GM12878 (cell line): ENCODE data around the gene SCNN1B. TPM values are rescaled to one million over a fixed set of nuclear protein-coding genes. Genes with fewer than 3 reads are reported as not detected.

ENCODE experiments used
- ATAC-seq: fragments of 200-7000 bp; cut with Tn5 transposase; 3 replicates; pipeline ENCODE4 v1.9.1; 2020; ENCODE audit warnings: mild to moderate bottlenecking, moderate library complexity
- BruUV-seq: library from RNA; stranded (reverse); fragments of 400-500 nt; replicated peaks from 2 replicates; lab custom pipeline; 2021; lab: Mats Ljungman, UMichigan
- CTCF ChIA-PET: fragments of 300-600 bp; sonication (Branson Sonifier 250); formaldehyde crosslinking; extraction: SDS; loops from one replicate; lab custom pipeline; 2021; ENCODE audit warnings: inconsistent platforms; lab: Yijun Ruan, JAX
- POLR2A ChIA-PET: fragments of 350-600 bp; formaldehyde crosslinking; extraction: SDS; loops from one replicate; lab custom pipeline; 2021; ENCODE audit warnings: inconsistent platforms; lab: Charles Lee
- RAD21 ChIA-PET: fragments of 300-600 bp; sonication (Branson Sonifier 250); formaldehyde crosslinking; loops from one replicate; lab custom pipeline; 2023; ENCODE audit warnings: antibody characterized with exemption; ENCODE audit not compliant: unreplicated experiment; lab: Charles Lee
- SMC1A ChIA-PET: fragments of 300-600 bp; sonication (Branson Sonifier 250); formaldehyde crosslinking; loops from one replicate; lab custom pipeline; 2023; ENCODE audit not compliant: unreplicated experiment, uncharacterized antibody; lab: Charles Lee
- DNase-seq: peaks from one replicate; pipeline ENCODE4 v3.0.0-alpha.2; 2011; ENCODE audit warnings: low read depth, low spot score
- FAIRE-seq: peaks from 3 replicates; lab custom pipeline; 2011; peaks lifted over from hg19 to GRCh38; lab: Jason Lieb, UNC
- H2AFZ ChIP-seq: 2 replicates; pipeline ENCODE4 v1.6.0; 2011; ENCODE audit warnings: low read depth, low read length, control low read depth; ENCODE audit not compliant: control insufficient read depth
- H3K27ac ChIP-seq: 2 replicates; pipeline ENCODE4 v1.5.1; 2011; ENCODE audit warnings: control low read depth; ENCODE audit not compliant: control insufficient read depth, insufficient read depth
- H3K27me3 ChIP-seq, 2 experiments: replicated peaks in 1 of 2; 2 replicates each; pipeline versions ENCODE4 v1.6.0 to v1.6.1; 2011; ENCODE audit warnings: low read length in 1 of 2; ENCODE audit not compliant: control insufficient read depth in 2 of 2, insufficient read depth in 2 of 2
- H3K36me3 ChIP-seq, 2 experiments: 2 replicates each; pipeline ENCODE4 v1.5.1; 2011; ENCODE audit warnings: low read length in 1 of 2; ENCODE audit not compliant: control insufficient read depth in 2 of 2, insufficient read depth in 2 of 2
- H3K4me1 ChIP-seq: 2 replicates; pipeline ENCODE4 v1.6.1; 2011; ENCODE audit warnings: mild to moderate bottlenecking, low read length, moderate library complexity, mixed read lengths; ENCODE audit not compliant: control insufficient read depth, insufficient read depth
- H3K4me2 ChIP-seq: 2 replicates; pipeline ENCODE4 v1.6.0; 2011; ENCODE audit warnings: control low read depth; ENCODE audit not compliant: control insufficient read depth, insufficient read depth
- H3K4me3 ChIP-seq: fragments of 200-600 bp; sonication (generic); 2 replicates; pipeline ENCODE4 v1.5.1; 2016
- H3K79me2 ChIP-seq: 2 replicates; pipeline ENCODE4 v1.6.0; 2011; ENCODE audit warnings: low read length; ENCODE audit not compliant: control insufficient read depth, insufficient read depth
- H3K9ac ChIP-seq: 2 replicates; pipeline ENCODE4 v1.8.0; 2011; ENCODE audit warnings: low read length, control low read depth, mixed read lengths; ENCODE audit not compliant: control insufficient read depth, insufficient read depth
- H3K9me3 ChIP-seq: replicated peaks from 3 replicates; pipeline ENCODE4 v1.5.1; 2011; ENCODE audit warnings: mild to moderate bottlenecking, low read length; ENCODE audit not compliant: control insufficient read depth, insufficient read depth
- H4K20me1 ChIP-seq: 2 replicates; pipeline ENCODE4 v1.6.0; 2011; ENCODE audit not compliant: control insufficient read depth, insufficient read depth
- FOS ChIP-seq: IDR thresholded peaks from 3 replicates; pipeline ENCODE4 v1.6.1; 2011; ENCODE audit warnings: borderline replicate concordance; ENCODE audit not compliant: insufficient read length; ENCODE audit errors: extremely low read depth
- FOXM1 ChIP-seq: IDR thresholded peaks from 2 replicates; pipeline ENCODE4 v1.6.1; 2012; ENCODE audit warnings: low read depth, mild to moderate bottlenecking, inconsistent platforms, low read length, moderate library complexity
- GABPA ChIP-seq: IDR thresholded peaks from 2 replicates; pipeline ENCODE4 v1.6.1; 2014; ENCODE audit warnings: antibody characterized with exemption, low read depth, mild to moderate bottlenecking, inconsistent platforms
- GATAD2B ChIP-seq: fragments of 450-650 bp; conservative IDR thresholded peaks from 2 replicates; pipeline ENCODE4 v1.6.1; 2017; ENCODE audit warnings: low read depth, mild to moderate bottlenecking, moderate library complexity
- KLF5 ChIP-seq: fragments of 450-650 bp; IDR thresholded peaks from 2 replicates; pipeline ENCODE4 v1.6.1; 2014; ENCODE audit warnings: mild to moderate bottlenecking; ENCODE audit not compliant: partially characterized antibody
- MXI1 ChIP-seq: fragments of 150-350 bp; IDR thresholded peaks from 2 replicates; pipeline ENCODE4 v1.6.1; 2011; ENCODE audit warnings: low read depth, mild to moderate bottlenecking, inconsistent platforms, low read length, improper control_type of control experiment
- NFYA ChIP-seq: IDR thresholded peaks from 2 replicates; pipeline ENCODE4 v1.6.1; 2011; ENCODE audit warnings: low read depth, mild to moderate bottlenecking, low read length, improper control_type of control experiment, borderline replicate concordance
- NFYB ChIP-seq: IDR thresholded peaks from 2 replicates; pipeline ENCODE4 v1.6.1; 2011; ENCODE audit warnings: low read depth, mild to moderate bottlenecking, low read length, improper control_type of control experiment, moderate library complexity; ENCODE audit not compliant: insufficient read depth
- SMC3 ChIP-seq: IDR thresholded peaks from 2 replicates; pipeline ENCODE4 v1.6.1; 2011; ENCODE audit warnings: low read length, improper control_type of control experiment, borderline replicate concordance
- WGBS: methylation state at CpG from one replicate; pipeline ENCODE4 v1.1.6; 2016; ENCODE audit warnings: low lambda C conversion rate; ENCODE audit not compliant: insufficient replicate concordance, insufficient coverage; ENCODE audit errors: missing lambda C conversion rate; 5-methylcytosine and 5-hydroxymethylcytosine counted together
- in situ Hi-C: fragments of 300-500 bp; cut with MboI; formaldehyde crosslinking; loops from 9 replicates; pipeline ENCODE4 v1.14.3; 2018; ENCODE audit warnings: mixed read lengths
- intact Hi-C: fragments of 100-400 bp; cut with micrococcal nuclease; formaldehyde crosslinking; loops from one replicate; pipeline ENCODE4 v1.14.2; 2022; ENCODE audit not compliant: unreplicated experiment
- polyA plus RNA-seq, 11 experiments: library from polyadenylated mRNA; depleted of rRNA in 4 of 11; unstranded in 6 of 11; stranded (reverse) in 5 of 11; fragments of >200 nt; fragmentation: Nextera tagmentation in 4 of 11; fragmentation: Illumina TruSeq in 1 of 11; extraction: Ambion mirVana in 4 of 11; extraction: Trizol in 1 of 11; gene quantifications; 1 replicate in 1 of 11; 2 replicates in 10 of 11; pipeline versions ENCODE4 v1.2.1 to v1.2.3, GENCODE V29; 2011 to 2016; ENCODE audit warnings: inconsistent platforms in 2 of 11, missing spikeins in 2 of 11, low read depth in 1 of 11
- total RNA-seq, 4 experiments: library from RNA; depleted of rRNA in 3 of 4; stranded (reverse); fragments of >200 nt in 3 of 4; fragmentation: Illumina TruSeq in 1 of 4; extraction: Trizol in 1 of 4; gene quantifications; 2 replicates each; pipeline versions ENCODE4 v1.2.1 to v1.2.3, GENCODE V29; 2013 to 2021

SCNN1B gene
- total and polyA plus RNA-seq, 10 of the 15 experiments (the other 5 are each of a cell fraction or from before 2014, with no cell fraction given), result 0.28 to 1.5 (median 0.64) TPM

GRCh38 chr16:23410176-23410575, 108.1 kb downstream of the SCNN1B start:
- H3K9ac ChIP-seq, result no peak overlapping the region
- no TSS peak for BruUV-seq
- FAIRE-seq, result no peak
- no peak overlapping the region for H3K4me2 ChIP-seq
- no peak overlapping the region for H3K4me3 ChIP-seq
- peaks cover 2 to 9% of the 10 kb centered on the region in 2 experiments for H3K36me3 ChIP-seq
- no peaks in the 10 kb centered on the region for H4K20me1 ChIP-seq
- no peaks in the 10 kb centered on the region for H3K4me1 ChIP-seq
- in situ Hi-C loops, result no loop called here
- no peaks in the 10 kb centered on the region for H3K9me3 ChIP-seq
- DNase-seq, result no peak
- RAD21 ChIA-PET, result interaction anchor here (0.5 kb wide), 1 partner anchor 1214 kb away, joined by 3 read pairs; no protein-coding TSS in a partner anchor
- no peak for TF ChIP-seq FOS
- no peak for TF ChIP-seq GATAD2B
- no peak for TF ChIP-seq GABPA
- TF ChIP-seq NFYB, result no peak
- no peak for TF ChIP-seq NFYA
- TF ChIP-seq SMC3, result no peak
- no peak for TF ChIP-seq KLF5
- TF ChIP-seq FOXM1, result no peak
- no peak for TF ChIP-seq MXI1
- POLR2A ChIA-PET, result no interaction called here
- no peak for ATAC-seq
- CTCF ChIA-PET, result interaction anchor here (0.5 kb wide), 1 partner anchor 229 kb away, joined by 3 read pairs; no protein-coding TSS in a partner anchor
- H3K79me2 ChIP-seq, result no peaks in the 10 kb centered on the region
- no peak overlapping the region for H2AFZ ChIP-seq
- 92% methylated on average over 4 of the region's 4 CpGs for WGBS
- intact Hi-C loops, result no loop called here
- H3K27ac ChIP-seq, result no peak overlapping the region
- SMC1A ChIA-PET, result no interaction called here
- no peaks in the 10 kb centered on the region for H3K27me3 ChIP-seq
